Epidermal melanocyte (primary cell): Measurements from ENCODE around the gene MSI1.
"Not testable (repeated sequence)": the region's sequence is repeated elsewhere in the genome, so short reads cannot be mapped to it uniquely, and the experiment has no call there.

ENCODE experiments used
- DNase-seq: peaks from one replicate; pipeline ENCODE4 v3.0.0; 2011; ENCODE audit warnings: low spot score; ENCODE audit not compliant: insufficient read length

The MSI1 gene

GRCh38 chr12:120357104-120357503 is 11.9 kb downstream of the MSI1 start:
- no peak for DNase-seq

DNA sequence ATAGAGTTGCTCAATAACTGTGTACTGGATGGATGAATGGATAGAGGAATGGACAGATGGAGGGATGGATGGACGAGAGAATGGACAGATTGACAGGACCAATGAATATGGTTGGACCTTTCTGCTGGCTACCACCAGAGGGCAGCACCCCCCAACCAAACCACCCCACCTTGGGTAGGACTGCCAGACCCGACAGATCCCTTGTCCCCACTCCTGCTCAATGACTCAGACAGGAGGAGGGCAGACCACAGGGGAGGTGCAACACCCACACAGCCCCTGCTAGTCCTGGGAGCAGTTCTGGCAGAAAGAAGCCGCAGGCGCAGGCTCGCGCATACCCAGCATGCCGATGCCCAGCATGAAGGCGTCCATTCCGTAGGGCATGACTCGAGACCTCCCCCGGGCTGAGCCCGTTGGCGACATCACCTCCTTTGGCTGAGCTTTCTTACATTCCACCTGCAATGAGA is 12.4 kb downstream of the MSI1 start:
- peak; percentile 87 for DNase-seq

DNA sequence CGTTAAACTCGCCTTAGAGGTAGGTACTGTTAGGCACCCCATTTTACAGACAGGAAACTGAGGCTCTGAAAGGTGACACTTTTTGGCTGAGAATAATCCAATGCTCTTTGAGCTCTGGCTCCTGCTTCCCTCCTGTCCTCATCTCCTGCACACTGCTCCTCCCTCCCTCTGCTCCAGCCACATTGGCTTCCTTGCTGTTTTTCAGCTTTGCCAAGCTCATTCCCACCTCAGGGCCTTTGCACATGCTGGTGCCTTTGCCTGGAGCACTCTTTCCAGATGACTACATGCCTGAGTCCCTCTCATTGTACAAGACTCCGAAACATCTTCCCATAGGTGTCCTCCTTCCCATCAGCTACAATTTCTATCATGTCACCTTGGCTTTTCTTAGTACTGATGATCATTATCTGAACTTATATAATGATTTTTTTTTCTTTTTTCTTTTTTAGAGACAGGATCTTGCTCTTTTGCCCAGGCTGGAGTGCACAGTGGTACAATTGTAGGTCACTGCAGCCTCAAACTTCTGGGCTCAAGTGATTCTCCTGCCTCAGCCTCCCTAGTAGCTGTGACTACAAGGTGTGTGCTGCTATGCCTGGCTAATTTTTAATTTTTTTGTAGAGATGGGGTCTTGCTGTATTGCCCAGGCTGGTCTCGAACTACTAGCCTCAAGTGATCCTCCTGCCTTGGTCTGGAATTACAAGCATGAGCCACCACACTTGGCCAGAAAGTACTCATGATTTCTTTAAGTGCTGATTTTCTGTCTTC is 15.2 kb downstream of the MSI1 start:
- DNase-seq, result no peak

GRCh38 chr12:120353136-120353535 is 15.8 kb downstream of the MSI1 start:
- no peak for DNase-seq

GRCh38 chr12:120352117-120352516 is 16.8 kb downstream of the MSI1 start:
- DNase-seq, result no peak

DNA sequence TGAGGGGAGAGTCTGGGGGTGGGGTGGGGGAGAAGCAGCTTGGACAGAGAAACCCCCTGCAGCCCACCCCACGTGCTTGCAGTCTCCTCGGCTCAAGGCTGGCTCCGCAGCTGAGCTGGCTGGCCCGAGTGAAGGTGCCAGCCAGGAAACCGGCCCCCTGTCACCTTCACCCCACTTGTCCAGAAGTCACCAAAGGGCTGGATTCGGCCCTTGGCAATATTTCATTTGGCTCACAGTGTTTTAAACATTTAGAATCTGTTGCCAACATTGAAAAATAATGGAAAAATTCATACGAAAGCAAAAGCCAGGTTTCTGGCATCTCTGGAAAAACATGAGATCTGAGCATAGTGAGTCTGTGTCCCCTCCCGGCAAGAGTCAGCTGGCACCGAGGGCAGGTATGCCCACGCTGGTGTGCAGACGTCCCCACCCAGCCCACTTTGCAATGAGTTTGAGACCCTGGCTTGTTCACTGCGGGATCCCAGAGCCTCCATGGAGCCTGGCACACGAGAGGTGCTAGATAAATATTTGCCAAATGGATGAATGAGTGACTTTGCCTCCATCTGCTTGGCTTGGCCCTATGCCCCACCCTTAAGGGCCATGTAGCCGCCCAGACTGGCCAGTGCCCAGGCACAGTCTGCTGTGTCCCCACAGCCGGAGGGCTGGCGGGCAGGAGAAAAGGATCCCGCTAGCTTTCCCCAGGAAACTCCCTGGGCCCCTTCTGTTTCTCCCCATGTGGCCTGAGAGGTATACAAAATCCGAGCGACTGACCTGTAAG is 18.2 kb downstream of the MSI1 start:
- DNase-seq, result no peak

DNA sequence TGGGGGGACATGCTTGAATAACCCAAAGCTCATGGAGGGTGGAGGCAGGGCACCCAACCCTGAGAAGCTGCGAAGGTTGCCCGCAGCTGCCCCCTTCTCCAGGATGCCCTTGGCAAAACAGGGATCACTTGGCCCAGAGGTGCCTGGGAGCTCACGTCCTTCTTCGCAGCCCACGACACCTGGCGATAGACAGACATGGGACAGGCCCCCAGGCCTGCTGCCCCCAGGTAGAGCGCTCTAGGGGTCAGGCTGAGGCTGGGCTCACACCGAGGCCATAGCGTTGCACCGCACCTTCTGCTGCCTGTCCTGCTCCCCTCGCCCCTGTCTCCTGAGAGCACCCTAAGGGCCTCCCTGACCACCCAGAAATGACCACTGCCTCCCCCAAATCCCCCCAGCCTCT is 21.2 kb downstream of the MSI1 start:
- DNase-seq, result no peak

GRCh38 chr12:120346681-120347080 is 22.3 kb downstream of the MSI1 start:
- no peak for DNase-seq

DNA sequence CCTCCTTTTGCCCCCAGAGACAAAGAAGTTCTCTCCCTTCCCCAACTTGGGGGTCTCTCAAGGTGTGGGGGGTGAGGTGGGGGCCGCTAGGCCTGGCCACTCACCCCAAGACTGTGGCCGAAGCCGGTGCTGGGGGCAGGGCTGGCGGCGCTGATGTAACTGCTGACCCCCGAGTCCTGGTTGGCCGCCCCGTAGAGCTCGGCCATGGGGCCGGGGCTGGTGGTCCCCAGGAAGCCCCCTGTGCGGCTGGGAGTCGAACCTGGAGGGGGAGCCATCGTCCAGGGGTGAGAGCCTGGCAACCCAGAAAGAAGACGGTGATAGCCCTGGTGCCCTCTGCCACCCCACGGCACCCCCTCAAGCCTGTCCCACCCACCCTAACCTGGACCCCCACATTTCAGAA is 22.9 kb downstream of the MSI1 start:
- no peak for DNase-seq

GRCh38 chr12:120343692-120344091 is 25.3 kb downstream of the MSI1 start:
- no peak for DNase-seq

DNA sequence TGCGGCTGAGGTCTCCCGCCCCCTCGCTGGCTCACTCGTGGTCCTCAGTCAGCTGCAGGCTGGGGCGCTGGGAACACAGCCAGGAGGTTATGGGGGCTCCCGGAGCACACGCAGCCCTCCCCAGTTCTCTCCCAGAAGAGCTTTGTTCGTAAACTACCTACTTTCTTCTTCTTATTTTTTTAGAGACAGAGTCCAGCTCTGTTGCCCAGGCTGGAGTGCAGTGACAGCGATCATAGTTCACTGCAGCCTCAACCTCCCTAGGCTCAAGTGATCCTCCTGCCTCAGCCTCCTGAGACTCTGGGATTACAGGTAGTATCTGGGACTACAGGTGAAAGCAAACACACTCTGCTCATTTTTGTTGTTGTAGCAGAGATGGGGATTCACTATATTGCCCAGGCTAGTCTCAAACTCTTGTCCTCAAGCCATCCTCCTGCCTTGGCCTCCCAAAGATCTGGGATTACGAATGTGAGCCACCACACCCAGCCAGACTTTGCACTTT is 25.9 kb downstream of the MSI1 start:
- no peak for DNase-seq

GRCh38 chr12:120342175-120343038 is 26.6 kb downstream of the MSI1 start:
- no peak for DNase-seq

- DNase-seq, result no peak
These were observed 29.7 kb downstream of the MSI1 start for GRCh38 chr12:120339256-120339655.

DNA sequence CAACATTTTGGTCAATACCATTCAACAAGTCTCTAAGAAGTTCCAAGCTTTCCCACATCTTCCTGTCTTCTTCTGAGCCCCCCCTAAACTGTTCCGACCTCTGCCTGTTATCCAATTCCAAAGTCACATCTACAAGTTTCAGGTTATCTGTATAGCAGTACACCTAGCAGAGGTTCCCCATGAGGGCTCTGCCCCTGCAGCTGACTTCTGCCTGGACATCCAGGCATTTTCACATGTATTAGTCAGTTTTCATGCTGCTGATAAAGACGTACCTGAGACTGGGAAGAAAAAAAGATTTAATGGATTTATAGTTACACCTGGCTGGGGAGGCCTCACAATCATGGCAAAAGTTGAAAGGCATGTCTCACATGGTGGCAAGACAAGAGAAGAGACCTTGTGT is 31.2 kb downstream of the MSI1 start:
- no peak for DNase-seq

DNA sequence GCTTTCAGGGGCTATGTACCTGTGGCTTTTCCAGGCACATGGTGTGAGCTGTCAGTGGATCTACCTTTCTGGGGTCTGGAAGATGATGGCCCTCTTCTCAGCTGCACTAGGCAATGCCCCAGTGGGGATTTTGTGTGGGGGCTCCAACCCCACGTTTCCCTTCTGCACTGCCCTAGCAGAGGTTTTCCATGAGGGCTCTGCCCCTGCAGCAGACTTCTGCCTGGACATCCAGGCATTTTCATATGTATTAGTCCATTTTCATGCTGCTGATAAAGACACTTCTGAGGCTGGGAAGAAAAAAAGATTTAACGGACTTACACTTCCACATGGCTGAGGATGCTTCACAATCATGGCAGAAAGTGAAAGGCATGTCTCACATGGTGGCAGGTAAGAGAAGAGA is 32.6 kb downstream of the MSI1 start:
- not testable (repeated sequence) for DNase-seq

DNA sequence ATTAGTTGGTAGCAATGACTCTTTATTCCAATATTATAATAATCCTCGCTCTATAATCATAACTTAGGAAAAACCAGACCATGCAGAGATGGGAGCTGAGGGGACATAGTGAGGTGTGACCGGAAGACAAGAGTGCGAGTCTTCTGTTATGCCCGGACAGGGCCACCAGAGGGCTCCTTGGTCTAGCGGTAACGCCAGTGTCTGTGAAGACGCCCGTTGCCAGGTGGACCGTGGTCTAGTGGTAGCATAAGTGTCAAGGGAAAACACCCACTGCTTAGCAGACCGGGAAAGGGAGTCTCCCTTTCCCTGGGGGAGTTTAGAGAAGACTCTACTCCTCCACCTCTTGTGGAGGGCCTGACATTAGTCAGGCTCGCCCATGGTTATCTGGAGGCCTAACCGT is 33.5 kb downstream of the MSI1 start:
- not testable (repeated sequence) for DNase-seq

DNA sequence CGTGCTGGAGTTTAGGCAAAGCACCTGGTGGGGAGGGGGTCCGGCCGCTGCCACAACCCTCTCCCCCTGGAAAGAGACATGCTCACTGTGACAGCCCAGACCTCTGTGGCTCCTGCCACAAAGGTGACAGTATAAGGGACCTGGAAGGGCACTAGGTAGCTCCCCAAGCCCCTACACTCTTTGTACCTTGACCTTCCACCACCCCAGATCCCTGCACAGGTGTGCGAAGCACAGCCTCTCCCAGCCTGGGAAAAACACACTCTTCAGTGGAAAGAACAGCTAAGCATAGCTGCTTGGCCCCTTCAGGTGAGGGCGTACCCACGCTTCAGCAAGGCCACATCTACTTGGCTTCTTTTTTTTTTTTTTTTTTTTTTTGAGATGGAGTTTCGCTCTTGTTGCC is 36.4 kb downstream of the MSI1 start:
- DNase-seq, result no peak

DNA sequence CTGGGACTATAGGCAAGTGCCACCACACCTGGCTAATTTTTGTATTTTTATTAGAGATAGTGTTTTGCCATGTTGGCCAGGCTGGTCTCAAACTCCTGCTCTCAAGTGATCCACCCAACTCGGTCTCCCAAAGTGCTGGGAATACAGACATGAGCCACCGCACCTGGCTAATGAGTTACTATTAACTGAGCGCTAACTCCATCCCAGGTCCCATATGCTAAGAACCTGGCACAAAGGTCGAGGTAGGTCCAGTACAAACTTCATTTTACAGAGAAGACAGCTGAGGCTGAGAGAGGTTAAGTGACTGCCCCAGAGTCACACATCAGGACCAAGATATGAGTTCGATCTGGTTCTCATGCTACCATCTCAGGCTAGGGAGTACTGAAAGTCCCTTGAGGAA is 36.9 kb downstream of the MSI1 start:
- no peak for DNase-seq

DNA sequence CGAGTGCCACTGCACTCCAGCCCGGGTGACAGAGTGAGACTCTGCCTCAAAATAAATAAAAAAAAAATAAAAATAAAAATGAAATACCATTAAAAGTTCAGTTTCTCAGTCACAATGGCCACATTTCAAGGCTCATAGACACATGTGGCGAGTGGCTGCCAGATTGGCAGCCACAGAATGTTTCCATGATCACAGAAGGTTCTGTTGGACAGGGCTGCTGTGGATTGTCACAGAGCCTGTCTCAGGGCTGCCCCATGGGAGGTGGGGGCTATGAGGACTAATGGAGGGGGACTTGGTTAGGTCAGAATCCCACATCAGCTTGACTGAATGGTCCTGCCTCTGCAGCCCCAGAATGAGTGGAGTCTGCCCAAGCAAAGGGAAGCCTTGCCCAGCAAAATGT is 37.6 kb downstream of the MSI1 start:
- DNase-seq, result no peak

DNA sequence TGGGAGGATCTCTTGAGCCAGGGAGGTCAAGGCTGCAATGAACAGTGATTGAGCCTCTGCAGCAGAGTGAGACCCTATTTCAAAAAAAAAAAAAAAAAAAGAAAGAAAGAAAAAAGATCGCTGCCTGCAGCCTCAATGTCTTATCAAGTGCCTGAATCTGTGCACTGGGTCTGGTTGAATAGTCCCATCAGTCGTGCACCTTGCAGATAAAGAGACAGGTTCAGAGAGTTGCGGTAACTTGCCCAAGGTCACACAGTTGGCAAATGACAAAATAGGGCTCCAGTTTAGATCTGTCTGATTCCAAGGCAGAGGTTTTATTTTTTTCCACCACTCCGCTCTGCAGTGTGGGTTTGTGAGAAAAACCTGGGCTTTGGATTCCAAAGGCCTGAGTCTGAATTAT is 40.7 kb downstream of the MSI1 start:
- no peak for DNase-seq

DNA sequence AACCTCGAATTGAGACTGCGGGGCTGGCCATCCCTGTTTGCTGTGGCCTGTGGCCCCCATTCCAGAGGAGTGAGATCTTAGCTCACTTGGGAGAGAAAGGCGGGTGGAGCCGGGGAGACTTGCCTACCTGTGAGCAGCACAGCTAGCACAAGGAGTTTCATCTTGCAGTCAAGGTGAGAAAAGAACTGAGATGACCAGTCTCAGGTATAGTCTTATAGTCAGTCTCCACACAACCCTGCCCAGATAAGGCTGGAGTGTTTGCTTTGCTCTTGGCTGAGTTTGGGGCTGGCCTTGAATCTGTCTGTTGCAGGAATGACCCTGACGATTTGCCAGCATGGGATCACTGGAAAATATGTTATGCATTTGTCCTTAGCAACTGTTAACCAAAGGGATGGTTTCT is 41.4 kb downstream of the MSI1 start, which contains the start of gene PLA2G1B:
Gene PLA2G1B, minus strand, starts transcription at position 187 of the 400 bp plus-strand sequence. Its CDS starts 26 bp downstream, at position 161.
- DNase-seq, result no peak
